Ascending aorta (tissue), 2 donors: ENCODE data around the gene SYT1. TPM values are rescaled to one million over a fixed set of nuclear protein-coding genes. Genes with fewer than 3 reads are reported as not detected.

Experiments used
- DNase-seq, 2 donors: peaks; one replicate each; pipeline ENCODE4 v3.0.0-alpha.2; 2019; ENCODE audit warnings: low spot score in 2 of 2
- H3K27ac ChIP-seq, 2 donors: fragments of 200-600 bp; sonication (generic); one replicate each; pipeline ENCODE4 v1.5.1; 2016 to 2017; ENCODE audit warnings: mild to moderate bottlenecking in 1 of 2
- H3K27me3 ChIP-seq: fragments of 200-600 bp; sonication (generic); one replicate; pipeline ENCODE4 v1.5.1; 2017
- H3K36me3 ChIP-seq, 2 donors: fragments of 200-600 bp; sonication (generic); one replicate each; pipeline ENCODE4 v1.5.1; 2016
- H3K4me1 ChIP-seq, 2 donors: fragments of 200-600 bp; sonication (generic); one replicate each; pipeline ENCODE4 v1.5.1; 2016 to 2017; ENCODE audit warnings: mild to moderate bottlenecking in 1 of 2
- H3K4me3 ChIP-seq, 2 donors: fragments of 200-600 bp; sonication (generic); one replicate each; pipeline ENCODE4 v1.5.1; 2016 to 2017; ENCODE audit warnings: mild to moderate bottlenecking in 1 of 2
- H3K9me3 ChIP-seq, 2 donors: fragments of 200-600 bp; sonication (generic); one replicate each; pipeline ENCODE4 v1.5.1; 2016
- CTCF ChIP-seq, 3 experiments: fragments of 200-600 bp in 2 of 3; fragments of 450-650 bp in 1 of 3; sonication (generic) in 2 of 3; IDR thresholded peaks; one replicate each; pipeline ENCODE4 v1.5.1; 2016 to 2019; ENCODE audit warnings: antibody characterized with exemption in 3 of 3, mild to moderate bottlenecking in 1 of 3, moderate library complexity in 1 of 3
- intact Hi-C: fragments of 100-400 bp; cut with DNase I; formaldehyde crosslinking; loops from one replicate; pipeline ENCODE4 v1.15.1; 2023
- total RNA-seq: library from RNA; depleted of rRNA; stranded (reverse); fragments of >200 nt; gene quantifications from one replicate; pipeline ENCODE4 v1.1.0, GENCODE V29; 2016

The SYT1 gene
- total RNA-seq, 1 donor from 2014 or later, result 0.64 TPM

- no peak for TF ChIP-seq CTCF (IDR thresholded peaks at IDR 0.05)
- Histone ChIP-seq H3K9me3 (no peaks in the 10 kb centered on the region), H3K27me3 (no peaks in the 10 kb centered on the region), H3K4me1 (no peaks in the 10 kb centered on the region), H3K4me3 (no peak overlapping the region), H3K36me3 (no peaks in the 10 kb centered on the region), H3K27ac (no peak overlapping the region)
- DNase-seq, result no peak
- intact Hi-C loops, result no loop called here
These were observed 20.9 kb downstream of the SYT1 start for GRCh38 chr12:78885466-78885865.

GRCh38 chr12:78886719-78887407, 22.3 kb downstream of the SYT1 start:
- Histone ChIP-seq H3K27me3 (no peaks in the 10 kb centered on the region), H3K4me3 (no peak overlapping the region), H3K4me1 (no peaks in the 10 kb centered on the region), H3K27ac (no peak overlapping the region), H3K9me3 (no peaks in the 10 kb centered on the region), H3K36me3 (no peaks in the 10 kb centered on the region)
- DNase-seq, result no peak
- intact Hi-C loops, result no loop called here
- TF ChIP-seq CTCF (IDR thresholded peaks at IDR 0.05), result no peak

- Histone ChIP-seq H3K27ac (no peak overlapping the region), H3K4me3 (no peak overlapping the region), H3K4me1 (no peaks in the 10 kb centered on the region), H3K9me3 (no peaks in the 10 kb centered on the region), H3K36me3 (no peaks in the 10 kb centered on the region), H3K27me3 (no peaks in the 10 kb centered on the region)
- intact Hi-C loops, result no loop called here
- no peak for DNase-seq
- TF ChIP-seq CTCF (IDR thresholded peaks at IDR 0.05), result no peak
These were observed 22.9 kb downstream of the SYT1 start for GRCh38 chr12:78887444-78887843.

GRCh38 chr12:78888568-78888967, 24.0 kb downstream of the SYT1 start:
- no peak overlapping the region for H3K4me3 ChIP-seq
- H3K36me3 ChIP-seq, result no peaks in the 10 kb centered on the region
- H3K9me3 ChIP-seq, result no peaks in the 10 kb centered on the region
- DNase-seq, result no peak
- H3K4me1 ChIP-seq, result no peaks in the 10 kb centered on the region
- H3K27me3 ChIP-seq, result no peaks in the 10 kb centered on the region
- TF ChIP-seq CTCF (IDR thresholded peaks at IDR 0.05), result no peak
- intact Hi-C loops, result no loop called here
- H3K27ac ChIP-seq, result no peak overlapping the region

DNA sequence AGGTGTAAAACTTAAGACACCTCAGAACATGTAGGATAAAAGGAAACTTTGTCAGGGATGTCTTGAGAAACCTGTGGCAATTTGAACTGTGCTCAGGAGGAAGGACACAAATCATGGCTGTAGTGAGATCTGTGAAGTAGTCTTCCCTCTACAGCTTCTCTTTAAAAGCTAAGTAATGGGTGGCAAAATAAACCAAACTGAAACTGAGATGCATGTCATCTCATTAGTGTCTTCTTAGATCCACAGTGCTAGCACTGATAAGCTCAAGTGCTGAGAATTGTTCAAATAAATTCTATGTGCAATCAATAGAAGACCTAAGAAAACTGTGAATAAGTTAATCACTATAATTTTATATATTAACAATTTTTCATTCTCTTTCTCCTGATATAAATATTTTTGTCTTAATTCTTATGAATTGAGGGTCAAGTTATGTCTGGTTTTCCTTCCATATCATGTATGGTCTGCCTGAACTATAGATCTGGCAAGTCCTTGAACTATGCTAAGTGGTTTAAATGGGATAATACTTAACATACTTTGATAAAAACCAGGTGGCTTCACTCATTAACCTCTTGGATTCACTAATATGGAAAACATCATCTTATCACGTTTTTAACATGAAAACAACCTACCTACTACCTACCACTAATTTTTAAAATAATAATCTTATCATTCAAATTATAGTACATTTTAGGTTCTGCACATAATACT, 27.2 kb downstream of the SYT1 start:
- TF ChIP-seq CTCF (IDR thresholded peaks at IDR 0.05), result no peak
- Histone ChIP-seq H3K4me1 (no peaks in the 10 kb centered on the region), H3K27ac (no peak overlapping the region), H3K36me3 (no peaks in the 10 kb centered on the region), H3K9me3 (no peaks in the 10 kb centered on the region), H3K4me3 (no peak overlapping the region), H3K27me3 (no peaks in the 10 kb centered on the region)
- no peak for DNase-seq
- intact Hi-C loops, result no loop called here
